Common myeloid progenitor, CD34-positive (primary cell): ENCODE results near the gene SPNS2.

ENCODE experiments used
- CTCF ChIA-PET: fragments of 350-600 bp; sonication (Branson Sonifier 250); formaldehyde crosslinking; loops from one replicate; lab custom pipeline; 2021; ENCODE audit warnings: antibody characterized with exemption; lab: Charles Lee
- POLR2A ChIA-PET: fragments of 350-600 bp; sonication (Branson Sonifier 250); formaldehyde crosslinking; loops from one replicate; lab custom pipeline; 2021; ENCODE audit warnings: antibody characterized with exemption; lab: Charles Lee
- DNase-seq, 3 donors: peaks; one replicate each; pipeline versions ENCODE4 v3.0.0 to v3.0.0-alpha.2; 2013
- H3K27ac ChIP-seq, 2 experiments: 1 replicate in 1 of 2; 2 replicates in 1 of 2; pipeline ENCODE4 v1.7.0; 2013; ENCODE audit warnings: inconsistent platforms in 2 of 2, low read length in 2 of 2, mild to moderate bottlenecking in 2 of 2, low read depth in 1 of 2, moderate library complexity in 1 of 2; ENCODE audit not compliant: severe bottlenecking in 2 of 2, insufficient read depth in 1 of 2, poor library complexity in 1 of 2
- H3K27me3 ChIP-seq, 5 experiments: replicated peaks in 2 of 5; 1 replicate in 3 of 5; 2 replicates in 2 of 5; pipeline versions ENCODE4 v1.6.1 to v1.7.0; 2013; ENCODE audit warnings: low read length in 4 of 5, mild to moderate bottlenecking in 2 of 5, moderate library complexity in 2 of 5, inconsistent platforms in 1 of 5; ENCODE audit not compliant: insufficient read depth in 5 of 5, control insufficient read depth in 4 of 5
- H3K36me3 ChIP-seq, 4 experiments: 1 replicate in 2 of 4; 2 replicates in 2 of 4; pipeline versions ENCODE4 v1.6.1 to v1.7.0; 2013; ENCODE audit warnings: low read length in 3 of 4, control low read depth in 1 of 4, mild to moderate bottlenecking in 1 of 4; ENCODE audit not compliant: control insufficient read depth in 4 of 4, insufficient read depth in 4 of 4
- H3K4me1 ChIP-seq, 4 experiments: 1 replicate in 3 of 4; 2 replicates in 1 of 4; pipeline versions ENCODE4 v1.6.1 to v1.7.1; 2013; ENCODE audit warnings: low read length in 3 of 4, mild to moderate bottlenecking in 3 of 4, control low read depth in 1 of 4, inconsistent platforms in 1 of 4, moderate library complexity in 1 of 4; ENCODE audit not compliant: control insufficient read depth in 4 of 4, insufficient read depth in 4 of 4; ENCODE audit errors: control extremely low read depth in 1 of 4
- H3K4me3 ChIP-seq, 7 experiments: 1 replicate in 4 of 7; 2 replicates in 3 of 7; pipeline versions ENCODE4 v1.5.1 to v1.7.0; 2013; ENCODE audit warnings: mild to moderate bottlenecking in 7 of 7, low read length in 6 of 7, moderate library complexity in 6 of 7, inconsistent platforms in 2 of 7, low read depth in 2 of 7, control low read depth in 1 of 7; ENCODE audit not compliant: insufficient read depth in 4 of 7, control insufficient read depth in 1 of 7; ENCODE audit errors: extremely low read depth in 1 of 7
- H3K9me3 ChIP-seq, 5 experiments: 1 replicate in 4 of 5; 2 replicates in 1 of 5; pipeline versions ENCODE4 v1.6.1 to v1.7.1; 2013; ENCODE audit warnings: low read length in 4 of 5, mild to moderate bottlenecking in 2 of 5, inconsistent platforms in 1 of 5, low read depth in 1 of 5, moderate library complexity in 1 of 5; ENCODE audit not compliant: control insufficient read depth in 4 of 5, insufficient read depth in 2 of 5; ENCODE audit errors: control extremely low read depth in 1 of 5
- WGBS: methylation state at CpG from one replicate; pipeline ENCODE4 v1.1.5; 2013; ENCODE audit not compliant: insufficient coverage; 5-methylcytosine and 5-hydroxymethylcytosine counted together

The SPNS2 gene

GRCh38 chr17:4527134-4527533, 28.5 kb downstream of the SPNS2 start:
- ChIA-PET CTCF (interaction anchor here (2.0 kb wide), 1 partner anchor 9 kb away, joined by 6 read pairs; no protein-coding TSS in a partner anchor), POLR2A (interaction anchor here (0.6 kb wide), 1 partner anchor 13 kb away, joined by 5 read pairs; no protein-coding TSS in a partner anchor)
- Histone ChIP-seq H3K4me3 (no peak overlapping the region), H3K27ac (no peak overlapping the region), H3K27me3 (no peaks in the 10 kb centered on the region), H3K4me1 (peaks cover 0 to 17% (median 8%) of the 10 kb centered on the region in 4 experiments), H3K9me3 (no peaks in the 10 kb centered on the region), H3K36me3 (peaks cover 0 to 64% (median 38%) of the 10 kb centered on the region in 4 experiments)
- no CpG with 5 or more reads among the region's 1 CpG for WGBS
- no peak for DNase-seq

GRCh38 chr17:4527566-4528125, 29.0 kb downstream of the SPNS2 start:
- H3K27me3 ChIP-seq, result no peaks in the 10 kb centered on the region
- POLR2A ChIA-PET, result interaction anchor here (0.6 kb wide), 1 partner anchor 14 kb away, joined by 5 read pairs; no protein-coding TSS in a partner anchor
- CTCF ChIA-PET, result interaction anchor here (2.0 kb wide), 1 partner anchor 9 kb away, joined by 6 read pairs; no protein-coding TSS in a partner anchor
- H3K27ac ChIP-seq, result no peak overlapping the region
- peaks cover 0 to 64% (median 38%) of the 10 kb centered on the region in 4 experiments for H3K36me3 ChIP-seq
- no peak overlapping the region for H3K4me3 ChIP-seq
- H3K4me1 ChIP-seq, result peaks cover 0 to 22% (median 11%) of the 10 kb centered on the region in 4 experiments
- WGBS, result 92% methylated on average over 6 of the region's 12 CpGs
- no peak for DNase-seq
- no peaks in the 10 kb centered on the region for H3K9me3 ChIP-seq

- peaks cover 6 to 67% (median 40%) of the 10 kb centered on the region in 4 experiments for H3K36me3 ChIP-seq
- H3K4me1 ChIP-seq, result peaks cover 0 to 41% (median 20%) of the 10 kb centered on the region in 4 experiments
- H3K9me3 ChIP-seq, result no peaks in the 10 kb centered on the region
- POLR2A ChIA-PET, result interaction anchor here (0.6 kb wide), 1 partner anchor 21 kb away, joined by 3 read pairs; no protein-coding TSS in a partner anchor
- H3K4me3 ChIP-seq, result no peak overlapping the region
- no peak overlapping the region for H3K27ac ChIP-seq
- no peak for DNase-seq
- H3K27me3 ChIP-seq, result no peaks in the 10 kb centered on the region
- 100% methylated on average over 3 of the region's 13 CpGs for WGBS
- CTCF ChIA-PET, result interaction anchor here (0.7 to 1.2 kb wide), 3 partner anchors 8 to 23 kb away, joined by 3 to 4 read pairs (median 3); no protein-coding TSS in a partner anchor
Measured at GRCh38 chr17:4529533-4530152, 31.0 kb downstream of the SPNS2 start.

- no peak overlapping the region for H3K27ac ChIP-seq
- peaks cover 0 to 43% (median 20%) of the 10 kb centered on the region in 4 experiments for H3K4me1 ChIP-seq
- no peaks in the 10 kb centered on the region for H3K27me3 ChIP-seq
- WGBS, result 45% methylated on average over 26 of the region's 30 CpGs
- ChIA-PET CTCF (interaction anchor here (1.2 kb wide), 1 partner anchor 25 kb away, joined by 3 read pairs; no protein-coding TSS in a partner anchor), POLR2A (no interaction called here)
- H3K4me3 ChIP-seq, result peak overlapping the region in 1 of 7 experiments; percentile 10
- no peaks in the 10 kb centered on the region for H3K9me3 ChIP-seq
- H3K36me3 ChIP-seq, result peaks cover 6 to 64% (median 36%) of the 10 kb centered on the region in 4 experiments
- no peak for DNase-seq
Measured at GRCh38 chr17:4530799-4531730, 32.4 kb downstream of the SPNS2 start.

GRCh38 chr17:4531988-4532736, 33.5 kb downstream of the SPNS2 start:
- 97% methylated on average over 15 of the region's 17 CpGs for WGBS
- Histone ChIP-seq H3K27me3 (no peaks in the 10 kb centered on the region), H3K4me3 (no peak overlapping the region), H3K9me3 (no peaks in the 10 kb centered on the region), H3K4me1 (peaks cover 0 to 54% (median 29%) of the 10 kb centered on the region in 4 experiments), H3K36me3 (peaks cover 6 to 68% (median 38%) of the 10 kb centered on the region in 4 experiments), H3K27ac (no peak overlapping the region)
- DNase-seq, result no peak
- ChIA-PET CTCF (interaction anchor here (0.6 kb wide), 1 partner anchor 32 kb away, joined by 3 read pairs; no protein-coding TSS in a partner anchor), POLR2A (no interaction called here)

GRCh38 chr17:4532860-4533522, 34.3 kb downstream of the SPNS2 start:
- no peak for DNase-seq
- H3K4me1 ChIP-seq, result peaks cover 0 to 62% (median 33%) of the 10 kb centered on the region in 4 experiments
- ChIA-PET POLR2A (no interaction called here), CTCF (interaction anchor here (0.6 kb wide), 1 partner anchor 32 kb away, joined by 3 read pairs; no protein-coding TSS in a partner anchor)
- H3K27ac ChIP-seq, result no peak overlapping the region
- no peak overlapping the region for H3K4me3 ChIP-seq
- H3K9me3 ChIP-seq, result no peaks in the 10 kb centered on the region
- WGBS, result 94% methylated on average over 21 of the region's 33 CpGs
- no peaks in the 10 kb centered on the region for H3K27me3 ChIP-seq
- peaks cover 6 to 76% (median 42%) of the 10 kb centered on the region in 4 experiments for H3K36me3 ChIP-seq
